Measurements from ENCODE around the gene RSPRY1.
A peak's percentile ranks its signal among the peaks of the same experiment; 100 is the strongest.

The RSPRY1 gene

GRCh38 chr16:57235128-57236021 lies 49.2 kb downstream of the RSPRY1 start:
- no peaks in the 10 kb centered on the region for H3K9me3 ChIP-seq (replicated peaks; ENCODE audit: insufficient read depth, low read length)
- H3K9me2 ChIP-seq (replicated peaks; ENCODE audit: insufficient read depth, low read length), result no peaks in the 10 kb centered on the region
- no peak for TF ChIP-seq EZH2phosphoT487 (IDR thresholded peaks at IDR 0.05; ENCODE audit: low read length)
- TF ChIP-seq CTCF (IDR thresholded peaks at IDR 0.05; ENCODE audit: low read length), result no peak
- TF ChIP-seq EZH2 (optimal IDR thresholded peaks at IDR 0.05; ENCODE audit: low read depth, low read length), result no peak
- H3K9ac ChIP-seq (ENCODE audit: low read length), result no peak overlapping the region
- no peak overlapping the region for H3K4me2 ChIP-seq (ENCODE audit: low read depth, low read length)
- H3K4me1 ChIP-seq (ENCODE audit: low read length), result peaks cover 3% of the 10 kb centered on the region; the same call in 1 of the 2 replicates
- no peaks in the 10 kb centered on the region for H3K79me2 ChIP-seq (ENCODE audit: low read length)
- H3K4me3 ChIP-seq (ENCODE audit: low read length), result no peak overlapping the region
- no peak overlapping the region for H2AFZ ChIP-seq (ENCODE audit: low read length)
- H3K36me3 ChIP-seq (replicated peaks; ENCODE audit: insufficient read depth, low read length), result peaks cover 21% of the 10 kb centered on the region
- H3K27me3 ChIP-seq (replicated peaks; ENCODE audit: insufficient read depth, low read length), result no peaks in the 10 kb centered on the region
- peak overlapping the region; percentile 2; the same call in 1 of the 2 replicates for H3K27ac ChIP-seq (ENCODE audit: low read length)
- no peaks in the 10 kb centered on the region for H4K20me1 ChIP-seq (ENCODE audit: insufficient read depth, low read length)
- DNase-seq, result no peak
- H3F3A ChIP-seq (ENCODE audit: insufficient read depth, low read length), result no peaks in the 10 kb centered on the region

GRCh38 chr16:57236022-57236350 lies 49.9 kb downstream of the RSPRY1 start:
- Histone ChIP-seq H3K27me3 (replicated peaks; ENCODE audit: insufficient read depth, low read length) (no peaks in the 10 kb centered on the region), H3K79me2 (ENCODE audit: low read length) (no peaks in the 10 kb centered on the region), H2AFZ (ENCODE audit: low read length) (no peak overlapping the region), H3K27ac (ENCODE audit: low read length) (no peak overlapping the region), H3K9me3 (replicated peaks; ENCODE audit: insufficient read depth, low read length) (no peaks in the 10 kb centered on the region), H3K36me3 (replicated peaks; ENCODE audit: insufficient read depth, low read length) (peaks cover 19% of the 10 kb centered on the region), H3K4me2 (ENCODE audit: low read depth, low read length) (no peak overlapping the region), H4K20me1 (ENCODE audit: insufficient read depth, low read length) (no peaks in the 10 kb centered on the region), H3K9ac (ENCODE audit: low read length) (no peak overlapping the region), H3K4me3 (ENCODE audit: low read length) (no peak overlapping the region), H3K4me1 (ENCODE audit: low read length) (peaks cover 3% of the 10 kb centered on the region; the same call in 1 of the 2 replicates), H3K9me2 (replicated peaks; ENCODE audit: insufficient read depth, low read length) (no peaks in the 10 kb centered on the region), H3F3A (ENCODE audit: insufficient read depth, low read length) (no peaks in the 10 kb centered on the region)
- DNase-seq, result no peak
- TF ChIP-seq EZH2 (optimal IDR thresholded peaks at IDR 0.05; ENCODE audit: low read depth, low read length), result no peak
- TF ChIP-seq EZH2phosphoT487 (IDR thresholded peaks at IDR 0.05; ENCODE audit: low read length), result no peak
- no peak for TF ChIP-seq CTCF (IDR thresholded peaks at IDR 0.05; ENCODE audit: low read length)

GRCh38 chr16:57238682-57239081 lies 52.6 kb downstream of the RSPRY1 start:
- no peaks in the 10 kb centered on the region for H3K27me3 ChIP-seq (replicated peaks; ENCODE audit: insufficient read depth, low read length)
- no peaks in the 10 kb centered on the region for H3K9me3 ChIP-seq (replicated peaks; ENCODE audit: insufficient read depth, low read length)
- H3K79me2 ChIP-seq (ENCODE audit: low read length), result no peaks in the 10 kb centered on the region
- H3F3A ChIP-seq (ENCODE audit: insufficient read depth, low read length), result no peaks in the 10 kb centered on the region; the same call in 1 of the 2 replicates
- H3K4me2 ChIP-seq (ENCODE audit: low read depth, low read length), result no peak overlapping the region
- no peaks in the 10 kb centered on the region for H4K20me1 ChIP-seq (ENCODE audit: insufficient read depth, low read length)
- no peaks in the 10 kb centered on the region for H3K9me2 ChIP-seq (replicated peaks; ENCODE audit: insufficient read depth, low read length)
- H3K27ac ChIP-seq (ENCODE audit: low read length), result no peak overlapping the region
- no peak overlapping the region for H2AFZ ChIP-seq (ENCODE audit: low read length)
- H3K36me3 ChIP-seq (replicated peaks; ENCODE audit: insufficient read depth, low read length), result peaks cover 8% of the 10 kb centered on the region; the same call in 1 of the 2 replicates
- TF ChIP-seq CTCF (IDR thresholded peaks at IDR 0.05; ENCODE audit: low read length) (no peak), EZH2phosphoT487 (IDR thresholded peaks at IDR 0.05; ENCODE audit: low read length) (no peak), EZH2 (optimal IDR thresholded peaks at IDR 0.05; ENCODE audit: low read depth, low read length) (no peak)
- H3K4me1 ChIP-seq (ENCODE audit: low read length), result peaks cover 3% of the 10 kb centered on the region; the same call in 1 of the 2 replicates
- no peak overlapping the region for H3K4me3 ChIP-seq (ENCODE audit: low read length)
- no peak for DNase-seq
- no peak overlapping the region for H3K9ac ChIP-seq (ENCODE audit: low read length)

All from MM.1S (cell line).